Measurements from ENCODE around the gene IYD.
"Not testable (repeated sequence)": the region's sequence is repeated elsewhere in the genome, so short reads cannot be mapped to it uniquely, and the experiment has no call there.

IYD gene

GRCh38 chr6:150435832-150436231, 67.0 kb downstream of the IYD start:
- DNase-seq: no peak

- DNase-seq: no peak
These were observed 70.6 kb downstream of the IYD start for GRCh38 chr6:150439373-150439772.

- no peak for DNase-seq
These were observed 74.8 kb downstream of the IYD start for GRCh38 chr6:150443621-150444020.

- DNase-seq: no peak
These were observed 75.5 kb downstream of the IYD start for GRCh38 chr6:150444308-150444707.

GRCh38 chr6:150445486-150445885, 76.7 kb downstream of the IYD start:
- DNase-seq: no peak

- DNase-seq: no peak
These were observed 79.4 kb downstream of the IYD start for GRCh38 chr6:150448221-150448620.

DNA sequence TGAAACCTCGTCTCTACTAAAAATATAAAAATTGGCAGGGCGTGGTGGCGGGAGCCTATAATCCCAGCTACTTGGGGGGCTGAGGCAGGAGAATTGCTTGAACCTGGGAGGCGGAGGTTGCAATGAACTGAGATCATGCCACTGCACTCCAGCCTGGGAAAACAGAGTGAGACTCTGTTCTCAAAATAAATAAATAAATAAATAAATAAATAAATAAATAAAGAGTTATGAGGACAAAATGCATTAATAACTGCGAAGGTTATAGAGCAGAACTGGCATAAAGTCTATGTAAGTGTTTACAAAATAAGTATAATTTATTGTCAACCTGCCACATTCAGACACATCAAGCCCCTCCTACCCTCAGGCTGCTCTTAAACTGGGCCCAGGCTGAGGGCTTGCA, 80.2 kb downstream of the IYD start:
- not testable (repeated sequence) for DNase-seq

DNA sequence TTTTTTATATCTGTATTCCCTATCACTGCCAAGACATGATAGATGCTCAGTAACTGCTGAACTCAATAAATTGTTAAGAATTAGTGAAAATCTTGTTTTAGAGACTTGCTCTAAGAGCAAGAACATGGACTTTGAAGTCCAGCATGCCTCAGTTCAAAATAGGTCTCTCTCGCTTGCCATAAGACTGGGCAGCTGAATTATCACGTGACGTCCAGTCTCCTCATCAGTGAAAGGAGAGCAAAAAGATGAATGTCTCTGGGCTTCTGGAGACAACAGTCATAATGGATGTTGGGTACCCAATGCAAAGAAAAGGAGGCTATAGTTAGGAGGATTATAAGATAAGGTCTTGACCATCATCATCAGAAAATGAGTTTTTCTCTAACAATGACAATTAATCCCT, 82.1 kb downstream of the IYD start:
- no peak for DNase-seq

DNA sequence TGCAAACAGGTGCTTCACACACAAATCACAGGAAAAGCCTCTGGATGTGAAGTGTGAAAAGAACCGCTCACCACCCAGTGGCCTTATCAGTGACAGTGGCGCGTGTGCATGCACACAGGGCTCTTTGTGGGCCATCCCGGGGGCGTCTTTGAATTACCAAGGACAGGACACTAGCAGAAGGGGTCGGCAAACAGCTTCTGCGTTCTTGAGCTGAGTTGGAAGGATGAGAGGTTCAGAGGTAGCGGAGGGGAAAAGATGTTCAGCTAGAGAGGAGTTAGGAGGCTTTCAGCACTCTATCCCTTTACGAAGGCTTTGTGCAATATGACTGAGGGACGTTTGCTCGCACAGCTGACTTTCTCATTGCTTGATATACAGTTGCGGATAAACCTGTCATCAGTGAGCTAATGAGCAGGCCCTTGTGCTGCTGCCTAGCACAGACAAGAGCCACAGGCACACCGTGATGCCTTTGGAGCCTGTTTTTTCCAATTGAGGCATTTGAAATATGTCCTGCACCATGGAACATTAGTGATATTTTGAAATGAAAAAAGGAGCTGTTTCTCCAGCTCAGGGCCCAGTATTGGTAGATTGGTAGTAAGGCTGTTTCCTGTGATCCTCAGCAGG, 83.1 kb downstream of the IYD start:
- no peak for DNase-seq

DNA sequence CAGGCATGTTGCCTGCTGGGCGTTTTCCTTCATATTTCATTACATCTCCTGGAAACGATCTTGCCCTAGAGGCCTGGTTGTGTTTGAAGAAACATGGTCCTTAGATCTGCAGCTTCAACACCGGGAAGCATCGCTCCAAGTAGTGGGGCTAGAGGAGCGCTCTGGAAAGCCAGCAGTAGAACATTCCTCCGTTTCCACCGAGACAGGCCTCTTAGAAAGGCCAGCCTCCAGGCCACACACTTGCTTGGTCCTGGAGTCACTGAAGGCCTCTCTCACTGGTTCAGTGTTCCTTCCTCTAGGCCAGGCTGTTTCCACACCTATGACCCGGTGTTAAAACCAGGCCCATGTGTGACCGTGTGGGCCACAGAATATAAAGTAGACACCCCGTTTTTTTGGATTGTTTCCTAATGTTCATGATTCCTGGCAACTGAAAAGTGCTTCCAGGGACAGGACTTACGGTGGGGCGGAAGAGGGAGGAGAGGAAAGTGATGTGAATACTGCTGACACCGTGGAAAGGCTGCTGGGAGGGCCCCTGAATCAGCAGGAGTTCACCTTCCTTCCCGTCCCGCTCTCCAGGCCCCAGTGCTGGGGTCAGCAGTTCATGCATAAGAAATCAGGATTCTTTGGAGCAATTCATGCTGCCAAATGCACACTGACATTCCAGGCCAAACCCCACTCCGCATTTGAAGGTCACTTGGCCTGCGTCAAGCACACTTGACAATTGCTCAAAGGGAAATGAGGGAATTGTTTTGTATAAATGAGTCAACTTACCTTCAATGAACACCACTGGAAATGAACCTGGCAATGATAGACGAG, 83.8 kb downstream of the IYD start:
- no peak for DNase-seq

GRCh38 chr6:150453357-150453756, 84.5 kb downstream of the IYD start:
- DNase-seq: no peak
